DLD1 (cell line): ENCODE data around the gene MLLT1.

ENCODE experiments used
- in situ Hi-C: cut with HindIII; loops from 2 replicates; pipeline ENCODE4 v1.10.0; 2017; ENCODE audit warnings: low sequenced_read_pairs

MLLT1 gene

DNA sequence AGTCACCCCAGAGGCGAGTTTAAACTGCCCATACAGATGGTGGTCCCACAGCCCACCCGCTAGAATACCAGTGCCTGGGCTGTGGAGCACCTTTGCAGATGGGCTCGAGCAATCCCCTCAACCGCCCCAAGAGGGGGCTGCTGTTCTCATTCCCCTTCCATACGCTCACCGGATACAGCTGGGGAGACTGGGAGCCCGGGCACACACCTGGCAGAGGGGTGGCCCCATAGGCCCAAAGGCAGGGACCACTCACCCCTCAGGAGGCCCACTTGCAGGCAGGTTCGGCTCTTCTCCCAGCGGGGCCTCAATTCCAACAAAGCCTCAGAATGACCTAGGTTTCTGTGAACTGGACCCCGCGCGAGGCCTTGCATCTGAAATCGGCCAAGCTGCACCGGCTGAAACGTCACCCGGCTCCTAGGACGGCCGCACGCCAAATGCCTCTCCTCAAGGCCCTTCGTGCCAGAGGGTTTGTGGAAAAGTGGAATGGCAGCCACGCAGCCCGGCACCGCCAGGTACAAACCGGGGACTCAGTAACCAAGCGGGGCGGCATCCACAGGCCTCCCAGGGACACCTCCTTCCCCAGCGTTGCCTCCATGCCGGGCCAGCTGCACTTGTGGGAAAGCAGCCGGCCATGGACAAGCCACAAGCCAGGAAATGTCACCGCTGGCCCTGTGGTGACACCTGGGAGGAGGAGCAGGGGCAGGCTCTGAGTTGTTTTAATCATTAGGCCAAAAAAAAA lies 18.7 kb downstream of the MLLT1 start:
- in situ Hi-C loops: no loop called here

DNA sequence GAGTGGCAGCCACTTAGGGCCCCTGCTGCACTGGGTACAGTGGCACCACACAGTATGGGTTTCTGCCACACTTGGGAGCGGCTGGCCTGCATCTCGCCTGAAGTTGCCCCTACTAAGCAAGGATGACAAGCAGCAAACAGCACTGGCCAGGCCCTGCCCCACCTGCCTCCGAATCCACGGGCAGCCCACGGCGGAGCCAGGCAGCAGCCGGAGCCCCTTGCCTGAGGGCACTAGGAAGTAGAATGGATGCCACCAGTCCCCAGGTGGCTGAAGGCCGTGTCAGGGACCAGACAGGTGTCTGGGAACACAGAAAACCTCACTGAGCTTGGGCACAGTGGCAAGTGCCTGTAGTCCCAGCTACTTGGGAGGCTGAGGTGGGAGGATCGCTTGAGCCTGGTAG lies 19.4 kb downstream of the MLLT1 start:
- in situ Hi-C loops: no loop called here

DNA sequence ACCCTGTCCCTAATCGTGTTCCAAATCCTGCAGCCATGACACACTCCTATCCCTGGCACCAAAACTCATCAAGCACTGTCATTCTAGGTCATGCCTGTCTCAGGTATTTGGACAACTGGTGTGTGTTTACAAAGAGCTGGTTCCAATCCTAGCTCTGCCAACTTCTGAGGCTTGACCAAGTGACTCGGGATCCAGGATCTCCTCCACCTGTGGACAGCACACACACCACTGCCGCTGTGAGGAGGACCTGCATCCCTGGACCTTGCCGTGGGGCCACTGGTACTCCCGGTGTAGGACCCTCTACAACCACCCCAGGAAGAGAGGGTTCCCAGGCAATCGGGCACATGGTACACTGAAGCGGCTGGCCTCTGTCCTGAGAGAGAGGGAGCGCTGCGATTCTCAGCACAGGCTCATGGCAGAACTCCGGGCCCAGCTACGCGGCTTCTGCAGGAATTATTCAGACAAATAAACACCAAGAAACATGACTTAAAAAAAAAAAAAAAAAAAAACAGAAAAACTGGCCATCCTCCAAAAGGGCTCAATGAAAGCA lies 20.4 kb downstream of the MLLT1 start:
- in situ Hi-C loops: no loop called here

DNA sequence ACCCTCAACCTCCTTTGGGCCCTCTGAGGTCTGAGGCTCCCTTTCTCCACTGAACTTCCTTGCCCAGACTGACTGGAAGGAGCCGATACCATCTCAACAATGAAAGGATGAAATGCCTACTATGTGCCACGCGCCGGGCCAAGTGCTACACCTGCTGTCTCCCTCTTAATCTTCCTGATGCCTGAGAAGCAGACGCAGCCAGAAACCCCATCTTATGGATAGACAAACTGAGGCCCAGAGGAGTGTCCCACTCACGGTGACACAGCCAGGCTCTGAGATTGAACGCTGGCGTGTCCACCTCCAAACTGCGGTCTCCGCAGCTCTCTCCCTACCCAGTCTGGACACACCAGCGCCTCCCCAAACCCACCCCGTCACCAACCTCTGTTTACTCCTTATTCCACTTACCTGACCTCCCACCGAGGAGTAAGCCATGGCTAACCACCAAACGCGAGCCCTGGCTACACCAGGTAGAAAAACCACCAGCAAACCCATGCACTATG lies 20.9 kb downstream of the MLLT1 start:
- in situ Hi-C loops: no loop called here

DNA sequence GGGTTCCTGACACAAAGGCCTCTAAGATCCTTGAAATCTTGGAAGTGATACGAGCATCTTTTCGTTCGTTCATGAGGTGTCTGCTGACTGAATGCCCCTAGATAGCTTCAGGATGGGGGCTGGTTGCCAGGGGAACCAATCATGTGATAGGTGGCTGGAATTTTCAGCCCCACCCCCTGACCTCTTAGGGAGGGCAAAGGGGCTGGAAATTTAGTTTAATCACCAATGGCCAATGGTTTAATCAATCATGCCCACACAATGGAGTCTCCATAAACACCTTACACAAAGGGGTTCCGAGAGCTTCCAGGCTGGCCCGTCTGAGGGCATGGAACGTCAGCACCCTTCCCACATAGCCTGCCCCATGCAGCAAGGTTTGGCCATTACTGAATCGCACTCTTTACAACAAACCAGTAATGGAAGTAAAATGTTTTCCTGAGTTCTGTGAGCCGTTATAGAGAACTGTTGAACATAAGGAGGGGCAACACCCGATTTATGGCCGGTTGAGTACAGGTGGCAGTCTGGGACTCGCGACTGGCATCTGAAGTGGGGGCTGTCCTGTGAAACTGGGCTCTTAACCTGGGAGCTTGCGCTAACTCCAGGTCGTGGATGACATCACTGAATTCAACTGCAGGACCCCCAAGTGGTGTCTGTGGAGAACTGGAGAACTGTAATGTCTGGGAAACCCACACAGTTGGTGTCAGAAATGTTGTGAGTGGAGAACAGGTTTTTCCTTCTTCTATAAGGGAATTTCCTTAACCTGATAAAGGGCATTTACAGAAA lies 25.6 kb downstream of the MLLT1 start:
- in situ Hi-C loops: no loop called here

DNA sequence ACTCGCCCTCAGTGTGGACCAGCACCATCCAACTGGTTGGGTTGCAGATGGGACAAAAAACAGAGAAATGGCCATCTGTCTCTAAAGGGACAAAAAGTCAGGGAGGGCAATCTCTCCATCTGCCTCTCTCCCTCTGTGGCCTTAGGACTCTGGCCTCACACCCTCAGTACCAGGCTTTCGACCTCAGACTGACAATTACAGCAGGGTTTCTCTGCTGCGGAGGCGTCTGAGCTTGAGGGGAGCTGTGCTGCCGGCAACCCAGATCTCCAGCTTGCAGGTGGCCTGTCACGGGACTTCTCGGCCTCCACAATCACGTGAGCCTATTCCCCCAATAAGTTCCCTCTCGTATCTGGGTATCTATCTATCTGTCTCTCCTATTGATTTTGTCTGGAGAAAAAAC lies 27.7 kb downstream of the MLLT1 start:
- in situ Hi-C loops: no loop called here

DNA sequence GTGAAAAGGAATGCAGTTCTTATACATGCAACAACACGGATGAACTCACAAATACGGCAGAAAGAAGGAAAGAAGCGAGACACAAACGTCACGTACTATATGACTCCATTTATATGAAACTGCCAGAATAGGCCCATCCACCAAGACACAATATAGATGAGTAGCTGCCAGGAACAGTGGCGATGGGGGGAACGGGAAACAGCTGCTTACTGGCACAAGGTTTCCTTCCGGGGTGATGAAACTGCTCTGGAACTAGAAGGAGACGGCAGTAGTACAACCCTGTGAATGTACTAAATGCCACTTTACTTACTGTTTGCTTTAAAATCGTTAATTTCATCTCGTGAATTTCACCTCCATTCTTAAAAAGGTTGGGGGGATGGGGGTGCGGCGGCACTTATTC lies 28.9 kb downstream of the MLLT1 start:
- in situ Hi-C loops: no loop called here

DNA sequence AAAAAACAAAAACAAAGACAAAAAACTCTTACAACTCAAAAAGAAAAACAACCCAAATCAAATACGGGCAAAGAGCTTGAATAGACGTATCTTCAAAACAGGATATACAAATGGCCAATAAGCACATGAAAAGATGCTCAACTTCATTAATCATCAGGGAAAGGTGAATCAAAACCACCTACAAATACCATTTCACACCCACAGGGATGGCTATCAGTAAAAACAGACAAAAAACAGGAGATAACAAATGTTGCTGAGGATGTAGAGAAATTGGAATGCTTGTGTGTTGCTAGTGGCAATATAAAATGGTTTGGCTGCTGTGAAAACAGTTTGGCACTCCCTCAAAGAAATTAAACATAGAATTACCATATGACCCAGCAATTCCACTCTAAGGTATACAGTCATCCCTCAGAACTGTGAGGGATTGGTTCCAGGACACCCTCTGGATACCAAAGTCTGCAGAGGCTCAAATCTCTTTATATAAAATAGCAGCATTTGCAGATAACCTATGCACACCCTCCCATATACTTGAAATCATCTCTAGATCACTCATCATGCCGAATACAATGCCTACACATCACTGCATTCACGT lies 29.7 kb downstream of the MLLT1 start:
- in situ Hi-C loops: no loop called here

DNA sequence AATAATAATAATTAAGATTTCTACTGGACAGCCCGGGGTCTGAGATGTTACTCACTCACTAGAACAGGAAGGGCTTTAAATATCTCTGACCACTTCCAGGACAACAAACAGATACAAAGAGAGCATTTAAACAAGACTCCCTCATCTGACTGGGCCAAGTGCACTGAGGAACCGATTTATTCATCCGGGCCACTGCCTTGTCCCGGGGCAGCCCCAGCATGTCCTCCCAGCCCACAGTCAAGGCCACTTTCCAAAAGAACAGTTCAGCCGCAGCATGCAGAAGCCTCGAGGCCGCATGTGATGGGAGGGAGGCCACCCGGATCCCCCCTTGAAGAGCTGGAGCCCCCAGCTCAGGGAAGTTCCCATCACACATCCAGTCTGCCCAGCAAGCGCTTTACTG lies 30.5 kb downstream of the MLLT1 start:
- in situ Hi-C loops: no loop called here

DNA sequence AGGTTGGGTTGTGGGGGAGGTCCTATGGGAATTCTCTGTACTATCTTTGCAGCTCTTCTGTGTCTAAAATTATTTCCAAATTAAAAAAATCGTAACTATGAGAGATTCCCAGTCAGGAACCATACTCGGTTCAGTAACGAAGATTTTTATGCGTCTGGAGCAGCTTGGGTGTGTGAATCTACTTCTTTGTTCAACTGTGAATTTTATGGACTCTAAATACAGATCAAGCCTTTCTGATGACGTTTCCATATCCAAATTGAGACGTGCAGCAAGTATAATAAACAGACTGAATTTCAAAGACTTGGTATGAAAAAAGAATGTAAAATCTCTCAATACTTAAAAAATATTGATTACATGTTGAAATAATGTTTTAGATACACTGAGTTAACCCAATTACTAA lies 30.9 kb downstream of the MLLT1 start:
- in situ Hi-C loops: no loop called here

DNA sequence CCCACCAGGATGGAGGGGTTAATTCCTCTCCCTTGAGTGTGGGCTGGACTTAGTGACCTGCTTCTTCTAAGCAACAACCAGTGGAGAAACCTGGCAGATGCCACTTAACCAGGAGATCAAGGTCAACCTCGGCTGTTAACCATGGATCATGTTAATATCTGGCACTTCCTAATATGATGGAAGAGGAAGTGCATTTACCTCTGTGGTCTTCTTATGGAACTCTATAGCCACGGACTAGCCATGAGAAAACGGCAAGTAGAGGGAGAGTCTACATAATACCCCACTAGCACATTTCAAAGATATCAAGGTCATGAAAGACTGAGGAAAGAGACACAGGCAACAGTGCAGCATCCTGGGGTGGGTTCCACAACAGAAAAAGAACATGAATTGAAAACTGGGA lies 31.4 kb downstream of the MLLT1 start:
- in situ Hi-C loops: no loop called here

DNA sequence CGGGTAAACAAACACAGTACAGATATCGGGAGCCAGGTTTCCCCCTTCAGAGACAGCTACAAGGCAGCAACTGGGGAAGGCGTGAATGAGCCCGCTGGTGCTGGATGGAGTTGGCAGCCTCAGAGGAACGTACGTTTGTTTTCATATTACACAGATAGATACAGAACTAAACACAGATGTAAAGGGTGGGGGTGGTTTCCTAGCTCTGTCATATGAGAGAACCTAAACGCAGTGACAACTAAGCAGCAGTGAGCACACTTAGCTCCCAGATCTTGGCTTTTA lies 32.8 kb downstream of the MLLT1 start:
- in situ Hi-C loops: no loop called here

DNA sequence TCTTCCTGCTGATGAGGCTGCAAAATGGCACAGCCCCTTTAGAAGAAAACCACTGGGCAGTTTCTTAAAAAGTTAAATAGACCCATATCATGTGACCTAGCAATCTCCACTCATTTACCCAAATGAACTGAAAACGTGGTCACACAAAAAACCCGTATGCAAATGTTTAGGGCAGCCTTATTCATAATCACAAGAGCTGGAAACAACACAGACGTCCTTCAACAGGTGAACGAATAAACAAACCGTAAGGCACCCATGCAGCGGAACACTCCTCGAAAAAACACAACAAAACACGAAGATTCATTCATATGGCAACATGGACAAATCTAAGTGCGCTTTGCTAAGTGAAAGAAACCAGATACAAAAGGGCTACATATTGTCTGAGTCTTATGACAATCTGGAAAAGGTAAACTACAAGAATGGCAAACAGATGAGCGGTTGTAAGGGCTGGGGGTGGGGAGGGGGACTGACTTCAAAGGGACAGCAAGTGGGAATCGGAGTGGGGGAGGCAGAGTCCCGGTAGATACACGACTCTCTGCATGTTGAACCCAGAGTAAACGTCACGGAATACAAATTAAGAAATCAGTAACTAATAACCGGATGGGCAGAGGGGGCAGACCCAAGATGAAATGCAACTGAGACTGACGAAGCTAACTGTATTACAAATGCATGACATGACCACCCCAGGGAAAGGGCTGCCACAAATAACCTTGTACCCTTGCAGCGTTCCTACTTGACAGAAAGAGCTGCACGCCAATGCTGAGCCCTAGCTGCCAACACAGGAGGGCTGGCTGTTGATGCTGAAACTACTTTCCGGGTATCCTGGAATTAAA lies 33.4 kb downstream of the MLLT1 start:
- in situ Hi-C loops: no loop called here

DNA sequence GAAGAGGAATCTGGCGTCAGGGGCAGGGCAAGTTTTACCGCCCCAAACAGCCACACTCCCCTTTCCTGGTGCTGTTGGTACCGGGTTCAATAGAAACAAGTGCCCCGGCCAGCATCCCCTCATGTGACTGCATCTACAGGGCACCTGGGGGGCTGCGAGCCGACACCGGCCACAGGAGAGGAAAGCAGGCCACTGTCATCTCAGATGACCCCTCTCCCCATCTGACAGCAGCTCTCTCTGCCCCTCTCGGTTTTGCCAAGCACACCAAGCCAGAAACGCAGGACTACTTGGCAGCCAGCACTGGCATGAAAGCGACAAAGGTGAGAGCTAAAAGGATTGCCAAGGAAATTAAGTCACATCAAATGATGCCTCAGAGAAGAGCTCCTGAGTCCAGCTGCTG lies 37.1 kb downstream of the MLLT1 start:
- in situ Hi-C loops: no loop called here

DNA sequence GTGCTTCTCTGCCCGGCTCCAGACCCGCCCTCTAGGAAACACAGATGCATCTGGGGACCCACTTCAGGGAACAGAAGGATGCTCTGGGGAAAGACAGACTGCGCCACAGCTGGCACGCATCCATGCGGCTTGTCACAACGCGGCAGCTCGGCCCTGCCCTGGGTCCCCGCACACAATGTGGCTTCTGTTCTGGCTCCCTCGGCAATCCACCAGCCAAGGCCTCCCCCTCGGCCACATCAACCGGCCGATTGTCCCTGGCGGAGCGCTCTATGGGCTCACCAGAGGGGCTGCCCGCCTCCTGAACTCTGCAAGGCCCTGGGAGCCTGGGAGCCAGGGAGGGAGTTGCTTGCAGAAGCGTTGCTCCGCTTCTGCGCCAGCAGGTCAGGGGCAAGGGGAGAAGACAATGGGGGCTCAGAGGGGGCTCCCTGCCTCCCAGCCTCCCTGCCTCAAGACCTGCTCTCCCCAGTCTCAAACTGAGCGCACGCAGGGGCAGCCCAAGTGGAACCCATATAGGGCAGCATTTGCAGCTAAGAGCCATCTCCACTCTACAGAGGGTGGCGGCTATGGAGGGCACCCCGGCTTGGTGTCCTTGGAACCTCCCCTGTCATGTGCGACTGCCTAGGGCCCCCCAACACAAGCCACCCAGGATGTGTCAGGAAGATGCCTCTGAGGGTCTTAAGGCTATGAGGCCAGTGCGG lies 37.9 kb downstream of the MLLT1 start:
- in situ Hi-C loops: no loop called here

DNA sequence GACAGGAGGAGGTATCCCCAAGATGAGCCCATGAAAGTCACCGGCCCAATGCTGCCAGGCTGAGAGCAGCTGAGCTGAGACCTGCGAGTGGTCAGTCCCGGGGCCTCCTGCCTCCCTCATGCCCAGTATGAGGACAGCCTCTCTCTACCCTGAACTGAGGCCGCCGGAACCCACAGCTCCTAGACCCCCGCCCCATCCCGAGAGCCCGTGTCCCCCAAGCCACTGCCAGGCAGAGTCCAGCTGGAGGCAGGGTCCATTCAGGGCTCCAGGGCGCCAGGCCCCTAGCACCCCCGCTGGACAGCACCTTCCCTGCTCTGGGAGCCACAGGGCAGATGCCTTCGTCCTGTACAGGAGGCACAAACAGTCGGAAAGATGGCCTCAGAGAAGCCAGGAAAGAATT lies 38.7 kb downstream of the MLLT1 start:
- in situ Hi-C loops: no loop called here

DNA sequence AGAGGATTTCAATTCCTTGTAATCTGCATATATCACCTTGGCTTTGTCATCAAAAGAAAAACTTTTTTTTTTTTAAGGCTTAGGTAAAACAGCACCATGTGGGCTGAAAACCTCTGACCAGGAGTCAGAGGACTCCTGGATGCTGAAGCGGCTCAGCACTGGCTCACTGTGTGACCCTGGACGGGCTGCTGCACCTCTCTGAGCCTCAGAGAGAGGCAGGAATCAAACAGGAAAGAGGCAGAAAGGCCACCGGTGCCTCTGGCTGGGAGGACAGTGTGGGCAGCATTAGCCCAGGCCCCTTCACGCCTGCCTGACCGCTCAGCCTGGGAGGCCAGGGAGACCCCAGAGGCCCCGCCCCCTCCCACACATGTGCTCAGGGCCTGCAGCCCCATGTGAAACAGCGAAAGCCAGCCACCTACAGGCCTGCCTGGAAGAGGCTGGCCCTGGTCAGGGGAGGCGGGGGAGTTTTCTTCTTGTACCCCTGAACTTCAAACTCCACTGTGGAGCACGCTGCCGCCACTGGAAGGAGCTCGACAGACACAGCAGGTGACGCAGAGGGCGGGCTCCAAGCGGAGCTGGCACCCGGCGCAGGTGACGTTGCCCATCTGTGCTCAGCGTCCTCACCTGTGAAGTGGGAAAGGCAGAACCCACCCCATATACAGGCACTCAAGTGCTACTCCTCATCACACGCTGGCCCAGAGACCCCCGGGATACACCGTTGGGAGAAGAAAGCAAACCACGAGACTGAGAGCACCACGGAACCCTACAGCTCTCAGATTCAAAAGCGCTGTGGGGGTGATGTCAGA lies 39.7 kb downstream of the MLLT1 start:
- in situ Hi-C loops: loop anchor here (5.0 kb wide), 1 partner anchor 37 kb away; the partner anchor contains the start of gene MLLT1

DNA sequence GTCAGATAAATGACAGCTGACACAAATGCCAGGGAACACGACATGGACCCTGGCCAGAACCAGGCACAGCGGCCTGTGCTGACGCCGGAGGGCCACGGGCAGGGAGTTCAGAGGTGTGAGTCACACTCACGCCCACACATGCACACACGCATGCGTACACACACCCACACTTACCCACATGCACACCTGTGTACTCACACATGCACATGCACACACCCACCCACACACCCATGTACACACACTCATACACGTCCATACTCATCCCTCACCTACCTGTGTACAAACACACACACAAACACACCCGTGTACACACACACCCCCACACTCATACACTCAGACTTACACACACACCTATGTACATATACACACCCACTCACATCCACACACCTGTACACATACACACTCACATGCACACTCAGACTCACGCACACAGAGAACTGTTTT lies 40.4 kb downstream of the MLLT1 start:
- in situ Hi-C loops: loop anchor here (5.0 kb wide), 1 partner anchor 38 kb away; the partner anchor contains the start of gene MLLT1

DNA sequence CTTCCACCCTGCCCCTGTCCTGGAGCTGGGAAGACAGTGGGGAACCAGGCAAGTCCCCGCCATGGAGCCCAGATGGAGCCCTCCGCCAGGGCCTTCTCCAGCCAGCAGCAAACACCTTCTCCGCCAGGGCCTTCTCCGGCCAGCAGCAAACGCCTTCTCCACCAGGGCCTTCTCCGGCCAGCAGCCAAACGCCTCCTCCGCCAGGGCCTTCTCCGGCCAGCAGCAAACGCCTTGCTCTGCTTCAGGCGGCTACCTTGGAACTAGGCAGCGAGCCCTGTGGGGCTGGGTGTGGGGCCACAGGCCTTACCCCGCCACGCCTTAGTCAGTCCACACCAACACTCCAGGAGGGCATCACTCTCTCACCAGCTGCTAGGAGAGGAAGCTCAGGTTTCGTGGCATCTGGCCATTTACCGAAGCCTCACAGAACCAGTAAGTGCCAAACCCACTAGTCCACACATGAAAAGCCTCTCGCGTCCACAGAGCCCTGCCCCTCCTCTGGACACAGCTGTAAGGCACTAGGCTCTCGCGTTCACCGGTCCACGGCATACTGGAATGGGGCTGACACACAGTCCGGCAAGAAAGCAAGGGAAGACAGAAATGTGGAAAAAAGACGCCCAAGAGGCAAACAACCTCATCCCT lies 41.0 kb downstream of the MLLT1 start:
- in situ Hi-C loops: loop anchor here (5.0 kb wide), 1 partner anchor 39 kb away; the partner anchor contains the start of gene MLLT1
